GM18526 (cell line): Measurements from ENCODE around the gene MYLK.

Experiments
- POLR2A ChIP-seq: IDR thresholded peaks from 3 replicates; pipeline ENCODE4 v1.6.1; 2011; ENCODE audit not compliant: insufficient read length; ENCODE audit errors: extremely low read depth

Gene MYLK

GRCh38 chr3:123628996-123629746 lies 255.0 kb downstream of the MYLK start:
- TF ChIP-seq POLR2A, result no peak

DNA sequence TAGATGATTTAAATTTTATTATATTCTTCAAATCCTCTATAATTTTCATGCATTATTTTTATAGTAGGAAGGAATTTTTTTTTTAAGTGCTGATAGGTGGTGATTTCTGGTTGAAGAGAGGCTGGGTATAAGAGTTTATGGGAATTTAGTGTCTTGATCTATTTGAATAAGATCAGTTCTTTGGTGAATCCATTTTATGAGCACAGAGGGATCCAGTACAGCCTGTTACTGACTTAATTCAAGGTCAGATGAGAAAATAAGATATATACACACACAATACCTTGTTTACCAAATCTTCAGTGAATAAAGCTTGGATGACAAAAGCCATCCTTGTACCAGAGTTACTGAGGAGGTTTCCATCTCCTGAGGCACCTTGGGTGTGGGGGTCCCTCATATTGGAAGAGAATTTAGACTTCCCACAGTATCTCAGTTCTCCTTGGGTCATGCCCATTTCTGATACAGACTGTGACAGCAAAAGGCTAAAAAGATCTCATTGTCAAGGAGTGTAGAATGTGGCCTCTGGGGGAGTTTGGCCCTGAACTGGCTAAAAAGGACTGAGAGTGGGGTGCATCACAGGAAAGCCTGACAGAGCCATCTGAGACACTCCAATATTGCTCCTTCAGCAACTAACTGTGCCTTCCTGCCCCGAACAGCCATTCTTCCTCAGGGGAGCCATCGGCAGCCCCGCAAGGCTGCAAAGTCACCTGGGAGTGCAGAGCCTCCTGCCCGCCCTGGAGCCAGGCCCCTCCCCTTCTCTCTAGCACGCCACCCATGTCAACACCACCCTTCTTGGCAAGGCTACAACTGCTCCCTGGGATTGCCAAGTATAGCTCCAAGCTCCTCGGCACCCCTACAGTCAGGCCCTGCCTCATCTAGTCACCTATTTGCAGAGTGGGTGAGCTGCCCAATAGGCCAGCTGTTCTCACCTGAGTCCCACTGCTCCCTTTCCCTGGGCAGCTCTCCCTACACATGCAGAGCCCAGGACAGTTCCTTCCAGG lies 256.2 kb downstream of the MYLK start:
- TF ChIP-seq POLR2A, result no peak

DNA sequence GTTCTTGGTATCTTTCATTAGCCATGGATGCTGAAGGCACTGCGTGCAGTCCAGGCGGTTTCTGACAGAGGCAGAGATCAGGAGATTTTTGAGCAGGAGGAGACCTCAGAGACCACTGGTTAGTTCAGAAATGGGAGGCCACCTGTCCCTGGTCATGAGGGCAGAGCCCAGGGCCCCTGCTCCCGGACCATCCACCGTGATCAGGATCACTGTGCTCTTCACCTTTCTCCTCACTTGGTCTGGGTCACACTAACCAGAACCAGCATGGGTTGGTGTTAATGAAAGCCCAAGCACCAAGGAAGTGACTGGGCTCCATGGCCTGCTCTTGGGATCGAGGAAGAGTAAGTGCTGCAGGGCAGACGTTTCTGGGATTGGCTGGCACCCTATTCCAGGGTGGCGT lies 257.3 kb downstream of the MYLK start:
- no peak for TF ChIP-seq POLR2A

GRCh38 chr3:123624302-123624701 lies 259.8 kb downstream of the MYLK start:
- TF ChIP-seq POLR2A, result no peak

DNA sequence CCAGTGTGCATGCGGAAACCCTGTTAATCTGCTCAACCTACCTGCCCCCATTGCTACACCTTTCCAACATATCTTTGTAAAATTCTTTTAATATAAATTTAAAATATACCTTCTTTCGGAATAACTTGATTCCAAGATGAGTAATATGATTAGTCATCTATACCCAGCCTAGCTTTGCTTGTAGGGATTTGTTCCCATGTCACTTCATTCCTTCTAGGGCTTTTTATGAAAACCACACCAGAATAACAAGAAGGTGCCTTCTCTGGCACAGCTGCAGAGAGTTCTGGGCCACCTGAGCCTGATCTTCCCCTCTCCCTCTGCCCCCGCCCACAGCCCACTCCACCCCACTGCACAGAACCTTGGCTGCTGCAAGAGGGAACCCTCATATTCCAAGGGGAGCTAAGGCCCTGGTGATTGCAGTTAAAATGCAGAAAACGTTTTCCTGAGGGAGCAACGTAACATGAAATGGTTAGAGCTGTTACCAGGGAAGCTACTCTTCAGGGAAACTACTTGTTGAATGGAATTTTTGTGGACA lies 260.7 kb downstream of the MYLK start:
- no peak for TF ChIP-seq POLR2A

DNA sequence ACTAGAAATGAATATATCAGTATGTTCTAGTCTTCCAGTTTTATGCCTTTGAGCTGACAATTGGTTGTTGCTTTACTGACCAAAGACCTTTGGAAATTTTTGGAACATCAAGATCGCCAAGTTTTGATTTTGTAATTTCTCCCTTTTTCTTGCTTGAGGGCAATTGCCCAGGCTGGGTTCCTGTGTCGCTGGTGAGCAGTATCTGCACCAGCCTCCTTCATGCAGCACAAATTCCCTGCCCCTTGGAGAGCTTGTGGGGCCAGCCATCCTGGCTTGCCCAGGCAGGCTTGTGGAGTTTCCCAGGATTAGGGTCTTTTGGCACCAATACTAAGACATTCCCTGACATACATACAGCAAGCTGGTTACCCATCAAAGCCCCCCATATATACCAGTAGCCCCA lies 261.4 kb downstream of the MYLK start:
- TF ChIP-seq POLR2A, result no peak

DNA sequence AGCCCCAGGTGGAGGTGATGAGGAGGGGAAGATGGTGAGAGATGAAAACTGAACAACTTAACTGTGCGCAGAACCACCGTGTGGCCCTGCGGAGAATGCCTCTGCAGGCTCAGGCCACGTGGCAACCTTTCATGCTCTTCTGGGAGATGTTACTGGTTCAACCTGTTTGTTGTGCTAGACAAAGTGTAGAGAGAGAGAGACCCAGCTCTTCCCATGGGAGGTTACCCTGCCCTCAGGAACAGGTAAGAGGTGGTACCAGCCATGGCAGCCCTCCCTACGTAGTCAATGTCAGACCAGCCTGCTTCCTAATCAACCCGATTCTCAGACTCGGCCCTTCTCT lies 262.3 kb downstream of the MYLK start:
- TF ChIP-seq POLR2A, result no peak

DNA sequence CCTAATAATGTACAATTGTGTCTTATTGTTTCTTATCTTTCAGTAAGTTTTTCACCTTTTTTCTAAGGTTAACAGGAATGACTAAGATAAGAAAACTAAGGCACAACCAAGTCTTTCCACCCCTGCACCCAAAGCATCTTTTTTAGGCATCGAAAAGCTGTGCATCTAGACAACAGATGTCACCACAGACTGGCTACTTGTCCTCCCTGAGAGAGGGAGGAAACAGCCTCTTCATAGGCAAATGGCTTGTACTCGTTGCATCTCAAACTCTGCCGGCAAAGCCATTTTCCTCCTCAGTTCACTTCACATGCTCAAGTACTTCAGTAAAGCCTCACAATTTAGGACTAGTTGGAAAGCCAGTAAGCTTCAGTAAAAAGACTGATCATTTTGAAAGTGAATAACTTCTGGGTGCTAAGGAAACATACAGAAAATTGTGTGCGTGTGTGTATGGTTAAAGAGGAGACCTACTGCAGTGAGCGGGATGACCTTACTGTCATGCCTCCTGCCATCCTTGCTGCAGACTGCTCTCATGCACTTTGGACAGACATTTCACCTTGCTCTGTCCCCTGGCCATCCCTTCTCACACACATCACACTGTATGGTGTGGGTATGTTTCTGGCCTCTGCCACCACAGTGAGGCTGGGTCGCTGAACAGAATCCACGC lies 262.8 kb downstream of the MYLK start:
- TF ChIP-seq POLR2A, result no peak

DNA sequence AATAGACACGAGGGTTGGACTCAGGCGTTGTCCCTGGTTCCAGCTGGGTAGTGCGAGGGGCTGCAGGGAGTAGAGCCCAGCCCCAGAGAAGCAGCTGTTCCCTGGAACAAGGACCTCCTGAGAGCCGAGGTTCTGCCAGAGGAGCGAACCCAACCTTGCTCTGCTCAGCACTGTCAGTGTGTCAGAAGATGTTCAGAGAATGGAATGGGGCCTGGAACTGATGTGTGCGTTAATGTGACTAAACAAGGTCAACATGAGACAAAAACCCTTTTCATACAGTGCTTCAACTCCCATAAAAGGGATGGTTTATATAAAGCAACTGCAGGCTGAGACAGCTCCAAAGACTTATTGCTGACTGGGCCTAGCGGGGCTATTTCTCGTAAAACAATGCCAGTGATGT lies 263.8 kb downstream of the MYLK start:
- no peak for TF ChIP-seq POLR2A

DNA sequence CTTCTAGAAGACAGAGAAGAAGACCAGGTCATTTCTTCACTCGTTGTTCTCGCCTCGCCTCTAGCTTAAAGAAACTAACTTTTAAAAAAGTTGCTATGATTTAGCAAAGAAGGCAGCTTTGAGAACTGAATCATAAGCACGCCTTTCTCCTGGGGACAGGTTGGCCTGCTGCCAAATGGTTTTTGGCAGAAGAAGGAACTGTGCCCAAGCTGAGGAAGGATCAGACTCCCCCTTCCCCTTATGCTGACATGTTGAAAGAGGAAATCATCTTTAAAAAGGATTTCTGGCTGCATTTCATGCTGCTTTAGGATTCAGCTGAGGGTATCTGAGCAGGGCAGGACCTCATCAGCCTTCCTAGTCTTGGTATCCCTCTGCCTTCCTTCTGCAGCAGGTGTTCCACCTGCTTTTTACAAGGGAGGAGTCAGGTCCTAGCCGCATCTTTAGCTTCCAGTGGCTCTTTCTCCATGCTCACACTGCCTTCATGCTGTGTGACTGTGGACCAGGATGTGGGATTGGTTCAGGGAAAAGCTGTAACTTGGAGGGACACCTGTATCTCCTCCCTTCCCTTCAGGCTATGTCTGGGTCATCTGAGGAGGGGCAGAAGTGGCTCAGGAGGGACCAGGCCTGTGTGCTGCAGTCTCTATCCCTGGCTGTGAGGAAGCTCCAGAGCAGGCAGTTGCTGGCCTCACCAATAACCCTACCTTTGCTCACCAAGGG lies 265.2 kb downstream of the MYLK start:
- TF ChIP-seq POLR2A, result no peak

DNA sequence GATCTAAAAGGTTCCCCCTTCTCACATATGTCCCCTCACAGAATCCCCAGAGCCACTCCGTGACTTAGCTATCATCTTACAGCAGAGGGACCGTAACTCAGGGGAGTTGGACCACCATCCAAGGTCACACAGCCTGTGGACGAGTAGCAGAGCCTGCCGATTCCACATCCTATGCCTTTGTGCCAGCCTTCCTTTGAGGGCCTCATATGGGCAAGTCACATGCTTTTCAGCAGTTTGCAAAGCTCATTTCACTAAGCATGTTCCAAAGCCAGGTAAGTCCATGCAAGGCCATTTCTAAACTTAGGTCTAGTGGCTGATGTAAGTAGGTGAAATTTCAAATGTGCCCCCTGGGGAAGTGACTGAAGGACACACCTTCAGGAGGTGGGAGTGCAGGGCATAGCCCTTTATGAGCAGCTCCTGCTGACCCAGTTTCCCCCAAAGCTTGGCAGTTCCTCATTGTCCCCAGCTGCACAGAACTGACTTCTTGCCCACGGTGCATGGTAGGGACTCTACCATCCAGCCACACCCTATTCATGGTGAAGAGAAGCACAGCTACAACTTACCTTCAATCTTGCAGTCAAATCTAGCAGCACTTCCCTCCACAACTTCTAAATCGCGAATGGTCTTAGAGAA lies 265.9 kb downstream of the MYLK start:
- no peak for TF ChIP-seq POLR2A

DNA sequence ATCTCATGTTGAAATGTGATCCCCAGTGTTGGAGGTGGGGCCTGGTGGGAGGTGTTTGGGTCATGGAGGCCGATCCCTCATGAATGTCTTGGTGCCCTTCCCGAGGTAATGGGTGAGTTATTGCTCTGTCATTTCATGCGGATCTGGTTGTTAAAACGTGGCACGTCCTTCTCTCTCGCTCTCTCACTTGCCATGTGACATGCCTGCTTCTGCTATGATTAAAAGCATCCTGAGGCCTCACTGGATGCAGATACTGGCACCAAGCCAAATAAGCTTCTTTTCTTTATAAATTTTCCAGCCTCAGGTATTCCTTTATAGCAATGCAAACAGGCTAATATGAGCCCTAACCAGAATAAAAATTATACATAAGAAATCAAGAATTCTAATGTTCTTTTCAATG lies 267.5 kb downstream of the MYLK start:
- no peak for TF ChIP-seq POLR2A

DNA sequence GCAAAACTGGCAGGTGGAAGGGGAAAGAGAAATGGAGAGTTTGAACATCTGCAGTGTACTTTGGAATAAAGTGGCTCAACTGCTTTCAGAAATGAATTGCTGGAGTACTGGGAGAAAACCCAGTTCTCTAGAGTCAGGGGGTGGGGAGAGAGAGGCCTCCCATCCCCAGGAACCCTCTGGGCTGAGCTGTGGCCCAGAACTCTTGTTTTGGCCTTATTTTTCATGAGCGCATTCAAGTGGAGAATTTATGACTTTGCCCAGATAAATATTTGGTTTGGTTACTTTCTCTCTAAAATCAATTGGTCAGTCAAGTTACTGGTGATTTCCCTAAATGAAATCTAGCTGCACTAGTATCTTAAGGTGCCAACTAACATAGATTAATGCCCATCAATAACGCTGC lies 270.6 kb downstream of the MYLK start:
- no peak for TF ChIP-seq POLR2A

- TF ChIP-seq POLR2A, result no peak
Observed at GRCh38 chr3:123611082-123611481, 273.1 kb downstream of the MYLK start.
